HG03442 (cell line): Measurements from ENCODE around the gene GNB3.
"Not testable (repeated sequence)": the region's sequence is repeated elsewhere in the genome, so short reads cannot be mapped to it uniquely, and the experiment has no call there.

Source experiments
- ATAC-seq: cut with Tn5 transposase; IDR thresholded peaks from one replicate; pipeline ENCODE4 v1.9.1; 2021; ENCODE audit warnings: mild to moderate bottlenecking, moderate library complexity; ENCODE audit not compliant: unreplicated experiment

GNB3 gene

DNA sequence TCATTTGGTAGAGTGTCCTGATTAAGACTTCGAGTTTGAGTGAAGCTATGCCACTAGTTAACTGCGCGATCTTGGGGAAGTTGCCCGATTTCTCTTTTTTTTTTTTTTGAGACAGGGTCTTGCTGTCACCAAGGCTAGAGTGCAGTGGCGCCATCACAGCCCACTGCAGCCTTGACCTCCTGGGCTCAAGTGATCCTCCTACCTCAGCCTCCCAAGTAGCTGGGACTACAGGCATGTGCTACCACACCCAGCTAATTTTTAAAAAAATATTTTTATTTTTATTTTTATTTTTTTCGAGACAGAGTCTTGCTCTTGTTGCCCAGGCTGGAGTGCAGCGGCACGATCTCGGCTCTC lies 33.3 kb downstream of the GNB3 start:
- not testable (repeated sequence) for ATAC-seq

DNA sequence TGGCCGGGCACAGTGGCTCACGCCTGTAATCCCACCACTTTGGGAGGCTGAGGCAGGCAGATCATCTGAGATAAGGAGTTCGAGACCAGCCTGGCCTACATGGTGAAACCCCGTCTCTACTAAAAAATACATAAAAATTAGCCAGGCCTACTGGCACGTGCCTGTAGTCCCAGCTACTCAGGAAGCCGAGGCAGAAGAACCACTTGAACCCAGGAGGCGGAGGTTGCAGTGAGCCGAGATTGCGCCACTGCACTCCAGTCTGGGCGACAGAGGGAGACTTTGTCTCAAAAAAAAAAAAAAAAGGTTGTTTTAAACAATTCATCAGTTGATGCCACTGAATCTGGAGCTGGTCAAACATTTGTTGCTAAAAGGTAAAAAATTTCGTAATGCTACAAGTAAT lies 39.1 kb downstream of the GNB3 start:
- ATAC-seq: not testable (repeated sequence)

DNA sequence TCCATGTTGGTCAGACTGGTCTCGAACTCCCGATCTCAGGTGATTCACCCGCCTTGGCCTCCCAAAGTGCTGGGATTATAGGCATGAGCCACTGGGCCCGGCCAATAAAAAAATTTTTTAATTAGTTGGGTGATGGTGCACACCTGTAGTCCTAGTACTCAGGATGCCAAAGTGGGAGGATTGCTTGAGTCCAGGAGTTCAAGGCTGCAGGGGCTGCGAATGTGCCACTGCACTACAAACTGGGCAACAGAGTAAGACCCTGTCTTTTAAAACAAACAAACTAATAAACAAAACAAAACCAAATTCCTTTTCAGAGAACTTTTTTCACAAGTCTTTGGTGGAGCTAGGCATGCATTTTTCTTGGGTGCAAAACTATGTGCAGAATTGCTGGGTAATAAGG lies 42.5 kb downstream of the GNB3 start:
- no peak for ATAC-seq

DNA sequence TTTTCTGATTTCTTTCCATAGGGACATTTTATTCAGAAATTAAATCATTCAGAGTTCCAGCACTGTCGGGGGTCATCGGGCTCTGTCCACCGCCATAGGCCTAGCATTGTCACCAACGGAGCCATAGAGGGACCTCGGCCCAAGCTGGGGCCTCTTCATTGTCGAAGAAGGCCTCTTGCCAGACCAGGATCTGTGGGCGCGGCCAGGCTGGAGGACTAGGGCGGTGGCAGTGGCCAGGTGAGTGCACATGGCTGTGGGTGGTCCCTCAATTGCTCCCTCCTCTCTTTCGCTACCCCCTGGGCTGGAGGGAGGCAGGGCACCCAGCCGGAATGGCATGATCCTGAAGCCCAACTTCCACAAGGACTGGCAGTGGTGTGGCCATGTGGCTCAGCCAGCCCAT lies 43.0 kb downstream of the GNB3 start:
- no peak for ATAC-seq

DNA sequence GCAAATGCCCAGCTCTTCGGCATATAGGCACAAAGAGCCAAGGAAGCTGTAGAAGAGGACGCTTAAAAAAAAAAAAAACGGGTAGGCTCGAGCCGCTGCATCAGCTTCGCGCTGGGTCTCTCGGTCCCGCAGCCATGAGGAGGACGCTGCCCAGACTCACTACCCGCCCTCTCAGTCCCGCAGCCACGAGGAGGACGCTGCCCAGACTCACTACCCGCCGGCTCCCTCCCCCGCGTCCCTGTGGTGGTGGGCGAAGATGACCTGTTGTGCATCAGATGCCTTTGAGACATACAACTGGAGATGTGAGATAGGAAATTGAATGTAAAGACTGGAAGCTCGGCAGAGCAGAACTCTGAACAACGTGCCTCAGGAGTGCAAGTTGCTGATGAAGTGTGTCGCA lies 43.8 kb downstream of the GNB3 start:
- ATAC-seq: no peak

DNA sequence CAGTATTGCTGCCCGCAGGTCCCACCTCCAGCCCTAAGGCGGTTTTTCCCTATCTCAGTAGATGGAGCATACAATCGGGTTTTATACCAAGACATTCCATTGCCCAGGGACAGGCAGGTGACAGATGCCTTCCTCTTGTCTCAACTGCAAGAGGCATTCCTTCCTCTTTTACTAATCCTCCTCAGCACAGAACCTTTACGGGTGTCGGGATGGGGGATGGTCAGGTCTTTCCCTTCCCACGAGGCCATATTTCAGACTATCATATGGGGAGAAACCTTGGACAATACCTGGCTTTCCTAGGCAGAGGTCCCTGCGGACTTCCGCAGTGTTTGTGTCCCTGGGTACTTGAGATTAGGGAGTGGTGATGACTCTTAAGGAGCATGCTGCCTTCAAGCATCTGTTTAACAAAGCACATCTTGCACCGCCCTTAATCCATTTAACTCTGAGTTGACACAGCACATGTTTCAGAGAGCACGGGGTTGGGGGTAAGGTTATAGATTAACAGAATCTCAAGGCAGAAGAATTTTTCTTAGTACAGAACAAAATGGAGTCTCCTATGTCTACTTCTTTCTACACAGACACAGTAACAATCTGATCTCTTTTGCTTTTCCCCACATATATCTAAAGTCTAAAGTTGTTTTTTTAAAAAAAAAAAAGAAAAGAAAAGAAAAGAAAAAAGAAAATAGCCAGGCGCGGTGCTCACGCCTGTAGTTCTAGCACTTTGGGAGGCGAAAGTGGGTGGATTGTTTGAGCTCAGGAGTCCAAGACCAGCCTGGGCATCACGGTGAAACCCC lies 45.7 kb downstream of the GNB3 start:
- ATAC-seq: not testable (repeated sequence)

DNA sequence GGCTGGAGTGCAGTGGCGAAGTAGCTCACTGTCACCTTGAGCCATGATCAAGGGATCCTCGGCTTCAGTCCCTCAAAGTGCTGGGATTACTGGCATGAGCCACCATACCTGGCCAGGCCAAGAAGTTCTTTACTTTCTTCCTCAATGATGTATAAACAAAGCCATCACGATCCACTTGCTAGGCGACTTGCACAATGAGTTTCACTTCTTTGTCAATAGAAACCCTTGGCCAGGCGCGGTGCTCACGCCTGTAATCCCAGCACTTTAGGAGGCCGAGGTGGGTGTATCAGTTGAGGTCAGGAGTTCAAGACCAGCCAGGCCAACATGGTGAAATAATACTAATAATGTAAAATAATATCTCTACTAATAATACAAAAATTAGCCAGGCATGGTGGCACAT lies 46.7 kb downstream of the GNB3 start:
- ATAC-seq: no peak

DNA sequence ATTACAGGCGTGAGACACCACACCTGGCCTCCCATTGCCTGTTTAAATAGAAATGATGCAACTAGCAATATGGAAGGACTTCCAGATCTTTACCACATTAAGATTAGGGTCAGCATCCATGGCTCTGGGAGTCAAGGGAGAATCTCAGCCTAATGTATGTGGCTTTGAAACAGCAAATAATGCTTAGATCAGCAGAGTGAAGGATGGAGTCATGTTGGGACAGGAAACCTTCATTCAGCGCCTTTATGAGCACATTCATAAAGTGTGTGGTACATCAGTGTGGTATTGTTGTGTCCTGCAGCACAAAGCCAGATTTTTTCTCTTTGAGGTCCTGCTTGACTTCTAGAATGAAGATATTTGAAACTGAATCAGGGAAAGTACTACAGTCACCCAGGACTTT lies 47.6 kb downstream of the GNB3 start:
- no peak for ATAC-seq

DNA sequence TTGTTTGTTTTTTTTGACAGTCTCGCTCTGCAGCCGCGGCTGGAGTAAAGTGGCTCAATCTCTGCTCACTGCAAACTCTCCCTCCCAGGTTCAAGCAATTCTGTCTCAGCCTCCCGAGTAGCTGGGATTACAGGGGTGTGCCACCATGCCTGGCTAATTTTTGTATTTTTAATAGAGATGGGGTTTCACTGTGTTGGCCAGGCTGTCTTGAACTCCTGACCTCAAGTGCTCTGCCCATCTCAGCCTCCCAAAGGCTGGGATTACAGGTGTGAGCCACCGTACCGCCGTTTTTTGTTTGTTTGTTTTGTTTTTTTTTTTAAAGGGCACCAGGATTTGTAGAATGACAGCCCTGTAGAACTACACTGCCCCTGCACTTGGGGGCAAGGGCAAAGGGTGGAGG lies 48.1 kb downstream of the GNB3 start:
- ATAC-seq: not testable (repeated sequence)

DNA sequence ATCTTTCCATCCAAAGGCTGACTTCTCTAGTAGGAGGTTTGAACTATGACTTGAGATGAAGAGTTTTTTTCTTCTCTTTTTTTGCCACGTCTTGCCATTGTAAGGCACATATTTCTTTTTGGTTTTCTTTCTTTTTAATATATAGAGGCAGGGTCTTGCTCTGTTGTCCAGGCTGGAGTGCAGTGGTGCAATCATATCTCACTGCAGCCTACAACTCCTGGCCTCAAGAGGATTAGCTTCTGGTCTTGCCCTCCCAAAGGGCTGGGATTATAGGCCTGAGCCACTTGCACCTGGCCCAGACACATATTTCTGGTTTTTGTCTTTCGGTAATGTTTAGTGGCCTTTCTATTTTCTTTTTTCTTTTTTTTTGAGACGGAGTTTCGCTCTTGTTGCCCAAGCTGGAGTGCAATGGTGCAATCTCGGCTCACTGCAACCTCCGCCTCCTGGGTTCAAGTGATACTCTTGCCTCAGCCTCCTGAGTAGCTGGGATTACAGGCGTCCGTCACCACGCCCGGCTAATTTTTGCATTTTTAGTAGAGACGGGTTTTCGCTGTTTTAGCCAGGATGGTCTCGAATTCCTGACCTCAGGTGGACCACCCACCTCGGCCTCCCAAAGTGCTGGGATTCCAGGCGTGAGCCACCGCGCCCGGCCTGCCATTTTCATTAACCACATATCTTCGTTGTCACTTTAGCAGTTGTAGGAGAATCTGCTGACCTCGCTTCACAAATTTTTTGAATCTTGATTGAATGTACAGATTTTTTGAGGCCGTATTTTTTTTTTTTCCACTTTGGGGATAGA lies 49.2 kb downstream of the GNB3 start:
- ATAC-seq: not testable (repeated sequence)

DNA sequence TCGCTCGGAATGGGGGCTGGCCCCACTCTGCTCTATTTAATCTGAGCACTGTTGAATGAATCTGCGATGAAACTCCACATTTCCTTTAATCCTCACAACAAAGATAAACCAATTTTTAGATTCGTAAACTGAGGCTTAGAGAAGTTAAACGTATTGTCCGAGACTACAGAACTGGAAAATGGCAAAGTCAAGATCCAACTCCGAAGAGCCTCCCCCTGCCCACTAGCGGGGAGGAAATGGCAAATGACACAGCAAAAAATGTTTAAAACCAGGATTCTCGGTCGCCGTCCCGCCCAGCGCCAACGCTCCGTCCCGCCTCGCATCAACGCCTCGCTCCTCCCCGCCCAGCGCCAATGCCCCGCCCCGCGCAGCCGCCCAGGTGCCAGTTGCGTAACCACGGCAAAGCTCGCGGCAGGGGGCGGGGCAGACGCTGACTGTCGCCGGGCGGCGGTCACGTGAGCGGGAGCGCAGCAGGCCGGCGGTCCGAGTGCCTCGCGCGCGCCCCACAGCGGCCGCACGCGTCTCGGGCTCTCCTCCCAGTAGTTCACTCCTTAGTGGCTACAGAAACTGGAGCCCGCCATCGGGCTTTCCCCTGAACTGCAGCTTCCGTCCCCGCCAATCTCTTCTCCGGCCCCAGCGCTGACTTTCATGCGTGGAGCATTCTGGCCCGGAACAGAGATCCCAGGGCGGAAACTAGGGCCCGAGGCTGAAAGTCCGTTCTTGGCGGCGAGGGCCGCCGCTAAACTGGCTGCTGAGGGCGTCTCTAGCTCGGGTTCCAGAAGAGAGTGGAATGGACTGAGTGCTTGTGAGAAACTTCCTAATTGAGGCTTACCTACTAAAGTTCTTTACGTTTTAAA lies 50.3 kb downstream of the GNB3 start:
- peak; percentile 92 for ATAC-seq

DNA sequence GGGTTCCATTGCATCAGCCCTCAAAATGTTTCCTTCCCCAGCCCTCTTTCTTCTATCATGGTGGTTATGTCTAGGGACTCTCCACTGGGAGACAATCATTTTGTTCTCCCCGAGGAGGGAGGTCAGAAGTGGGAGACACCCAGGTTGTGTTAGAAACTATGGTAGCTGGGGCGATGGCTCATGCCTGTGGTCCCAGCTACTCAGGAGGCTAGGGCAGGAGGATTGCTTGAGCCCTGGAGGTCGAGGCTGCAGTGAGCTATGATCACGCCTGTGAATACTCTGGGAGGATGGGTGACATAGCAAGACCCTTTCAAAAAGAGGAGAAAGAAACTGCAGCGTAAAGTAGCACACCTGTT lies 50.9 kb downstream of the GNB3 start:
- ATAC-seq: no peak

DNA sequence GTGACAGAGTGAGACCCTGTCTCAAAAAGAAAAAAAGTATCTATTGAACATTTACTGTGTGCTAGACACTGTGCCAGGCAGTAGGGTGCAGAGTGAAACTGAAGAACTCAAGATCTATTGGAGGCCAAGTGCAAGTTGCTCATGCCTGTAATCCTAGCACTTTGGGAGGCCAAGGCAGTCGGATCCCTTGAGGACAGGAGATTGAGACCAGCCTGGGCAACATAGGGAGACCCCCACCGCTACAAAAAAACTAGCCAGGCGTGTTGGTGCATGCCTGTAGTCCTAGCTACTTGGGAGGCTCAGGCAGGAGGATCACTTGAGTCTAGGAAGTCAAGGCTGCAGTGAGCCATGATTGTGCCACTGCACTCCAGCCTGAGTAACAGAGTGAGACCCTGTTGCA lies 52.0 kb downstream of the GNB3 start:
- ATAC-seq: not testable (repeated sequence)

DNA sequence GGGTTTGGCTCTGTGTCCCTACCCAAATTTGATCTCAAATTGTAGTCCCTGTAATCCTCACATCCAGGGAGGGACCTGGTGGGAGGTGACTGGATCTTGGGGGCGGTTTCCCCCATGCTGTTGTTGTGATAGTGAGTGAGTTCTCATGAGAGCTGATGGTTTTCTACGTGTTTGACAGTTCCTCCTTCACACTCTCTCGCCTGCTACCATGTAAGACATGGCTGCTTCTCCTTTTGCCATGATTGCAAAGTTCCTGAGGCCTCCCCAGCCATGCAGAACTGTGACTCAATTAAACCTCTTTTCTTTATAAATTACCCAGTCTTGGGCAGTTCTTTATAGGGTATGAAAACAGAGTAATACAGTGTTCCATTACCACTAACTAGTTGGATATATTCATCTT lies 53.6 kb downstream of the GNB3 start:
- no peak for ATAC-seq
